LHCN-M2 (cell line): ENCODE data around the gene LRIG1. TPM values are rescaled to one million over a fixed set of nuclear protein-coding genes. Genes with fewer than 3 reads are reported as not detected.
A peak's percentile ranks its signal among the peaks of the same experiment; 100 is the strongest.
"Not testable (repeated sequence)": the region's sequence is repeated elsewhere in the genome, so short reads cannot be mapped to it uniquely, and the experiment has no call there.

ENCODE experiments used
- DNase-seq: peaks from one replicate; pipeline ENCODE4 v3.0.0-alpha.2; 2012; ENCODE audit warnings: low read depth
- total RNA-seq: library from RNA; depleted of rRNA; stranded (reverse); fragments of >200 nt; gene quantifications from 2 replicates; pipeline ENCODE4 v1.2.3, GENCODE V29; 2014

Gene LRIG1
- total RNA-seq, 1 experiment from 2014 or later = 3.0 TPM

DNA sequence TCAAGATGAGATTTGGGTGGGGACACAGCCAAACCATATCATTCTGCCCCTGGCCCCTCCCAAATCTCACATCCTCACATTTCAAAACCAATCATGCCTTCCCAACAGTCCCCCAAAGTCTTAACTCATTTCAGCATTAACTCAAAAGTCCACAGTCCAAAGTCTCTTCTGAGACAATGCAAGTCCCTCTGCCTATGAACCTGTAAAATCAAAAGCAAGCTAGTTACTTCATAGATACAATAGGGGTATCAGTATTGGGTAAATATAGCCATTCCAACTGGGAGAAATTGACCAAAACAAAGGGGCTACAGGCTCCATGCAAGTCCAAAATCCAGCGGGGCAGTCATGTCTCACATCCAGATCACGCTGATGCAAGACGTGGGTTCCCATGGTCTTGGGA lies 79.7 kb downstream of the LRIG1 start:
- DNase-seq = not testable (repeated sequence)

DNA sequence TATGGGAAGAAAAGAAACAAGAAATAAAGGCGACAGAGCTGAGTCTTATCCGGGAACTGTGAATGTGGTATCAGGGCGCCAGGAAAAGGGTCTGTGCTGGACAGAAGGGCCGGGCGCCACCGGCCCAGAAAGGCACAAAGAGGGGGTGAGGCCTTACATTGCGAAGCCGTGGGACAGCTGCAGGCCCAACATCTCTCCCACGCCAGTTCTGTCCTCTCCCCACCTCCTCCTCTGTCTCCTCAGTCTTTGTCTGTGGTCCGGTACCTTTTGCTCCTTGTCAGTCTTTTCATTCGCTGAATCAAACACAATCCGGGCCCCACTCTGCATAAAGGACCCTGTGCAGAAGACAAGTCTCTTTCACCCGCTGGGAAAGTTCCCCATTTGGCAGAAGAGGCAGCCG lies 81.8 kb downstream of the LRIG1 start:
- DNase-seq = no peak

DNA sequence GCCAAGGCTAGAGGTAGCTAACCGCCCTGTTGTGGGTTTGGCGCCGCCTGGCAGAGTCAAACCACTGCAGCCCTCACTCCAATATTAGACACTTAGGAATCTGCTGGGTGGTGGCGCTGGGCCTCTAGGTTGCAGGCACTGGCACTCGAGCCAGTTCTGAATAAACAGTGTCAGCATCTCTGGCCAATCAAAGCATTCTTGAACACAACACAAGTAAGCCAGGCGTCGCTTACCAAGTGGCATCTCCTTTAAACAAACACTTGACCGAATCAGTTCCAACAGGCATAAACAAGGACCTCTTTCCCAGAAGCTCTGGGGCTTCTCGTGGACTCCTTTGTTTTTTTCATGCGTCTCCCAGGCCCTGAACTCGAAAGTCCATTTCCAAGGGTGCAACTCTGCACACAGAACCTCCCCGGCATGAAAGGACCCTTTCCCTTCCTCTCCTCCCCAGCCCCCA lies 82.3 kb downstream of the LRIG1 start:
- DNase-seq = no peak

DNA sequence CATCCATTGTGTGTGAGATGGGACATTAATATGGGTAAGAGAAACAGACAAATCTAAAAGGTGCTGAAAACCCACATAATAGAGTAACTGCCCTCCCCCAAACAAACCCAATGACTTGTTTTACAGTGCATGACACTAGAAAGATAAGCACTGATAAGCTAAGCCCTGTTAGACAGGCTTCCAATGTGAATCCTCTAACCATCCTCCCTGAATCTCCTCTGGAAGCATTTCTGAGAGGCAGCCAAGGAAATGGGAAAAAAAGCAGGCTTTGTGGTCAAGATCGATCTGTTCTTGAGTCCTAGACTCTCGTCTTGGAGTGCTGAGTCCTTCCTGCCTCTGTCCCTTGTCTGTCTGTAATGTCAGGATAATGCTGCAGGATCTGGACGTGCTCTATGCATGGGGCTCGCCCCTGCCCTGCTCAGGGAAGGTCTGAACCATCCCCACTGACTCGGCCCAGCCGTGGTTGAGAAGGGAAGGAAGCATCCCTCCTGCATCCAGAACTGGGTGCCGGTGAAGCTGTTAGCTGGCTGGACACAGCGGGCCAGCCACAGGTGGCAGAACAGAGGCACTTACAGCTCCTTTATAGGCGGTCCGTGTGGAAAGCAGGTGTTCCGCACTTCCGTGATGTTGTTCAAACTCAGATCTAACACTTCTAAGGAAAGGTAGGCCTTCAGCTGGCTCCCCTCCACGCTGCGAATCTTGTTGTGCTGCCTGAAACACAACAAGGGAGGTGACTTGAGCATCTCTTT lies 84.1 kb downstream of the LRIG1 start:
- DNase-seq = no peak

DNA sequence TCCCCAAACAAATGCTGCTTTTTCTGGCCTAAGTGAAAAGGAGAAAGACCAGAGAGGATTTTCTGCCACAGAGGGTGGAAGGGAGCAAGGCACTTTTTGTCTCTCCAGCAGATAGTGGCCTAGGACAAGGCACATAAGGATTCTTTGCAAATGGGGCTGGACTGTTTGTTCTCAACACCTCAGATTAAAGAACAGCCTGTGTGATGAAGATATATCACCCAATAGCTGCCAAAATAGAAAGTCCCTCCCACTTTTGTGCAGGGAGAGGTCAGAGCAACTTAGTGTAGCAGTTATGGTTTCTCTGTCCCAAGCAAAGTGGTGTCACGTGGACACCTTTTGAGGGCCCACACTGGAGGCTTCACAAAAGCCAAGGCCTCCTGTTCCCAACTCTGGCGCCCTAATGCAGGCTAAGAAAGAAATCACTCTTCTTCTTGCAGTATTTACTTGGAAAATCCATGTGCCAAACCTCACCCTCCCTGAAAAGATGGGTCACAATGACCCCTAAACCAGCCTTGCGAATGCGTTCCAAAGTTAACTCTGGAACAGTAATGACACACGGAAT lies 84.9 kb downstream of the LRIG1 start:
- no peak for DNase-seq

DNA sequence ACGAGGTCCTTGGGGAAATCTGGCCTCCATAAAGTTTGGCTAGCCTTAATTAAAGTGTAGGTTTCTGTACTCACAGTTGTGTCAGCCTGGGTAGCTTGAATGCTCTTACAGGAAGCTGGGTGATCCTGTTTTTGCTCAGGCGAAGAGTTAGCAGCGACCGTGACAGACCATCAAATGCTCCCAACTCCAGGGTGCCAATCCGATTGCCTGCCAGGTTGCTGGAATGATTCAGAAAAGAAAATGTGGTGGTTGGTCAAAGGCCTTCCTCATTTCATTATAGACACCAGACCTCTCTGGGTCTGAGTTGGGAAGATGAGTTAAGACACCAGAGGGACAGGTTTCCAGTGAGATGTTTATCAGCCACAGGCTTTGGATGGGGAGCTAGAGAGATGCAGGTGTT lies 86.0 kb downstream of the LRIG1 start:
- DNase-seq = no peak

DNA sequence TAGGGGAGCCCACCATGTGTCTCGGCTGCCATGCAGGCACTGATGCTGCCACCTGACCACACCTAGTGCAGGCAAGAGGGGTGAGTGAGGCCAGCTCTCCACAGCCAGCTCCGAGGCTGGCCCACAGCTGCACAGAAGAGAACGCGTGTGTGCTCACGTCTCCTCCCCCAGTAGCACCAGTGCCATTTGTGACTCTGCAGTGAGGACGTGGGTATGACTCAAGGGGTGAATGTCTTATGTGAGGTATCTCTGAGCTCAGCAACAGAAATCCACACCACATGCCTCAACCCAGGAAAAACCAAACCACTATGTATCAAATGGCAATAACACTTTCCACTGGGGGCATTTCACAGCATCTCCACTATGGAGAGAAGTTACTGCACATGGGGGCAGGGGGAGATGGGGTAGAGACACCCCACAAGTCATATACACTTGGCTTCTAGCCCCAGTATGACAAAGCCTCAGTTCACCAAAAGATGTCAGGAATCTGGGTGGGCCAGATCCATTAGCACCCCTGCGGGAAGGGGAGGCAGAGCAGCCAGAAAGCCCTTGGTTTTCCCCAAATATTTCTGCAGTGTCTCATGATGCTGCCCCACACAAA lies 87.6 kb downstream of the LRIG1 start:
- DNase-seq = peak; percentile 90

DNA sequence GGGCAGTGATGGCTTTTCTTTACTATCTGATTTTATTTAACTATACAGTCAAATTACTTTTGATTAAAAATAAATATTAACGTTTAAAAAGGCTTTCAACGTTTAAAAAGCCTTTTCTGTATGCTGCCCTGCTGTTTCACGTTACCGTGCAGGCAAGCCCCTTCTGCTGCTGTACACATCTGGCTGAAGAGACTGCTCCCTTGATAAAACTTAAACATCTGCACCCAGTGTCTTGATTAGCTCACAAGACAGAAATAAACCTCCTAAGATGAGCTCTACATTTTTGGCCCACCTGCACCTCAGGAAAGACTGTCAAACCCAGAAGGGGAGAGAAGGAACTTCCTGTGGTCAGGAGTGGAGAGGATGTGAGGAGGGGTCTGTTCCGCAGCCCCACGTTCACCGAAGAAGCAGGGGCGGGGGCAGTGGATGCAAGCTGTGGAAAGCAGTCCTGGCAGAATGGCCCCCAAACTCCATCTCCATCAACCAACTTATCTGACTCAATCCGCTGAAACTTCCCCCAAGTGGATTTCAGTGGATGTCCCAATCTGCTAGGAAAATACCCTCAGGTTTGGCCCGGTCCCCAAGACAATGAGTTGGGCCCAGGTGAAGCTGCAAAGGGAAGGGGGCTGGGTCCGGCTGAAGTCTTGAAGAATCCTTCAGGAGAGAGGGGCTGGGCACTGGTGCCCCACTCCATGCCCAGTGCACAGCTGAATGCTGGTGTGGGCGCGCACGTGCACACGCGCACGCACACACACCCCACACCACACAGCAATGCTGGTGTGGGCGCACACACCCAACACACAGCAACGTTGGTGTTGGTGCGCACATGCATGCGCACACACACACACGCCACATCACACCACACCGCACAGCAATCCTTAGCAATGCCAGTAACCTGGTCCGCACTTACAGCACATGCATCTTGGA lies 88.6 kb downstream of the LRIG1 start:
- DNase-seq = no peak

DNA sequence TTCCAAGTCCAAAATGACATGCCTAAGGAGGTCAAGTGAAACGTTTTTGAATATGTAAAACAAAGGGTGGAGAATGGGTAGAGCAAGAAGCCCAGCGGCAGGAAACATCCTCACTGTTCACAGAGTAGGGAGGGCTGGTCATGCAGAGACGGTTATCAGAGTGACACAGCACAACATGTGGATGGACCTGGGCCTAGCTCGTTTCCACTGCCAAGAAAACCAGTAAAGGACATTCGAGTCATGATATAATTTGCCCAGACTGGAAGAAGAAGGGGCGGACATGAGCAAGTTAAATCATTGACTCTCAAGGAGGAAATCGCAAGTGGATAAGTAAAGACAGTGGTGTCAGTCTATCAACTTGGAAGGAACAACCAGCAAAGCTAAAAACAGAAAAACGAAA lies 89.3 kb downstream of the LRIG1 start:
- DNase-seq = no peak

DNA sequence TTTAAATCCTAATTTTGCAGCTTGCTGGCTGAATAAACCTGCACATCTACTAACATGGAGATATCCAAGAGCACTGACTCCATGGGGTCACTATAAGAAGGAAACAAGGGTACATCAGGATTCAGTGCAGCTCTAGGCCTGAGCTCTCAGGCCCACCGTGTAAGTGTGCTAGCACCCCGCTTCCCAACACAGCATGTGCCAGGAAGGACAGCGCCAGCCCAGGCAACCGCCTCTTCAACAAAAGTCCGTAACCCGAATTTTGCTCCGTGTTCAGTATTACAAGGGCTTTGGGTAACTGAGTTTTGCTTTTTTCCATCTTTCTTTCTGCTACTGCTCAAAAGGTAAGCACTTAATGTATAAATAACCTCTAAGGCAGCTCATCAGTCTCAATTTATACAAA lies 89.8 kb downstream of the LRIG1 start:
- no peak for DNase-seq

DNA sequence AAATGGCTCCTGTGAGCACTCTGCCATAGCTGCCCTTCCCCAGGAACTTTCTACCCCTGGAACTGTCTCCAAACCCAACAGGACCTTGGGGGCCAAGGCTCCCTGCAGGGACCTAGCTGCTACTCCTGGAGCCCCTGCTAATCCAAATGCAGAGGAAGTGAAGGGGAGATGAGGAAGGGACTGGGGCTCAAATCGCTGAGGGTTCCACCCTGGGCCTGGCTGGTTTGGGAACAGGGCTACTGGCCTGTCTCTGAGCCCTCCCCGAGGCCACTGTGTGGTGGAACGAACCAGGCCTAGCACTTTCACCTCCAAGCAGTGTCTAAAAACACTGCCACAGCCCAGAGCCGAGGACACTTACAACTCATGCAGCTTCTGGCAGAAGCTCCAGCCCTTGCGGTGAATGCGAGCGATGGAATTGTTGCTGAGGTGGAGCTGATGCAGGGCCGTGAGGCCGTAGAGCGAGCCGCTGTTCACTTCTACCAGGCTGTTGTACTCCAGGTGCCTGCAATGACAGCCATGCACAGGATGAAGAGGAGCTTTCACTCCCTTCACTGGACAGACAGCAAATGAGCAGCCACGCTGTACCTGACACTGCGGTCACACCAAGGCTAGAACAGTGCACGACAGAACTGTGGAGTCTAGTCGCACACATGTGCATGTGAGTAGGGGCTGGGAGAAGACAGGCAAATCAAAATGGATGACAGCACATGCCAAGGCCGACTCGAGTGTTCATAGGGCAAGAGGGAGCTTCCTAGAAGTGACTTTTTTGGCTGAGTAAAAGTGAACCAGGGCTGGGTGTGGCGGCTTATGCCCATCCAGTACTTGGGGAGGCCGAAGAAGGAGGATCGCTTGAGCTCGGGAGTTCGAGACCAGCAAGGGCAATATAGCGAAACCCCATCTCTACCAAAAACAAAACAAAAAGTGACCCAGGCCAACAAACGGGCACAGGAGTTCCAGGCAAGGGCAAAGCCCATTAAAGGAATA lies 90.8 kb downstream of the LRIG1 start:
- DNase-seq = no peak

DNA sequence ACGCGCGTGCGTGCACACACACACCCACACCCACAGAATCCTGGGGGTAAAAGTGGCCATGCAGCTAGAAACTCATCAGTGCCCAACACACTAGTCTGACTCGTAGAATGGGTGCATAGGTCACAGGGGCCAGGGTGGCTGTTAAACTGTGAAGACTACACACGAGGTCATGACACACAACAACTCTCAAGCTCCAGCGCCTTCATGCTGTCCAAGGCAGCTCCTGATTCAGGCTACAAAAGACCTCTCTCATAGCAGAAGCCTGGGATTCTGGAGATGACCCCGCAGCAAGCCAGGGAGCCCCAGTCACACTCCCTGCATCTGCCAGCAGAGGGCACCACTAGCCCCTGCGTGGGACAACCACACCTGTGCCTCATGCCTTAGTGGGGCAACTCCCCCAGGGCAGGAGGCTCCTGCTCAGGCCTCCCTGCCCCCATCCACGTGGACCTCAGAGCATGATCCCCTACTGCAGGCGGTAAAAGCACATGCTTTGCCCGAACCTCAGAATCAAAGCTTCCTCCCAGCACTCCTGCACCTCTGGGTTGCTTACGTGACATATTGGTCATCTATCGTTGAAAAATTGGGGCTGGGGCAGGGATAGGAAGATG lies 93.1 kb downstream of the LRIG1 start:
- DNase-seq = peak; percentile 35

DNA sequence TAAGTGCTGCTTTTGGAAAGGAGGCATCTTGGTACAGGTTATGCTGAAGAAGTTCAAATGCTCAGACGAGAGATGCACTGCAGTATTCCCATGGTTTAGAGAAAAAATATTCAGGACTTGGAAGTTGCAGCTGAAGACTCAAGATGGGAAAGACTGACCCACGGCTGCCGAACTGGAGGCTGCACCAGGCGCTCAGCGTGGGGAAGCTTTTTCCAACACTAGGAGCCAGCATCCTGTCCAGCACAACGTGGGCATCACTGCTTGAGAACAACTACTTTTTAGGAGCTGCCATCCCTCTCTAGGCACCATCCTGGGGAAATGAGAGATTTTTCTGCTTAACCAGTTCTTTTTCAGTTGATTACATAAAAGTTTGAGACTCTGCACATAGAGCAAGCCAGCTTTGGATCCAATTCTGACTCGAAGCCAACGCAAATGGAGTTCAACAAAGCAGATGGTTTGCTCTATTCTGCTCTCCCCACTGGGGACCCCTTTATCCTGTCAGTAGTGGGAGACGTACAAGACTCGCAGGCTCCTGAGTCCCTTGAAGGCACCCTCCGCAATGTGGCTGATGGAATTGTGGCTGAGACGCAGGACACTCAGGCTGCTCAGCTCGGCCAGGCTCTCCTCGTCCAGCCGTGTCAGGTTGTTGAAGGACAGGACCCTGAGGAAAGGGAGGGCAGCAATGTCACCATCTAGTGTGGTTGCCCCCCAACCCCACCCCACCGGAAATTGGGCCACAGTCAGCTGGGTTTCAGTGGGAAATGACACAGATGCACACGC lies 93.8 kb downstream of the LRIG1 start:
- DNase-seq = no peak

DNA sequence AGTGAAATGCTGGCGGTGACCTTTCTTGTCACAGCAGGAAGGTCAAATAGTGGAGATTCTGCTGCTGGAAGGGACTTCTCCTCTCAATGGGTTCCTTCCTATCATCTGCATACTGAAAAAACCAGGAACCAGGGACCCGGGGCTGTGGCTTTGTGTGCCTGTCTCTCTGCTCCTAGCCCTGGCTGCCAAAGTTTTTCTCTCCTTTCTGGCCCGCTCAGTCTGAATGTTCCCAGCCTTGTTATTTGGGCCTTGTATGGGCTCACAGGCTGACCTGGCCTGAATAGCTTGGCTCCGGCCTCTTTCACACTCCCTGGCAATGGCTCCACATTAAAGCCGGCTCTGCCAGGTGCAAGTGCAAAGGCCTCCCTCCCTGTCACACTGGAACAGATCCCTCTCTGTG lies 94.7 kb downstream of the LRIG1 start:
- no peak for DNase-seq

DNA sequence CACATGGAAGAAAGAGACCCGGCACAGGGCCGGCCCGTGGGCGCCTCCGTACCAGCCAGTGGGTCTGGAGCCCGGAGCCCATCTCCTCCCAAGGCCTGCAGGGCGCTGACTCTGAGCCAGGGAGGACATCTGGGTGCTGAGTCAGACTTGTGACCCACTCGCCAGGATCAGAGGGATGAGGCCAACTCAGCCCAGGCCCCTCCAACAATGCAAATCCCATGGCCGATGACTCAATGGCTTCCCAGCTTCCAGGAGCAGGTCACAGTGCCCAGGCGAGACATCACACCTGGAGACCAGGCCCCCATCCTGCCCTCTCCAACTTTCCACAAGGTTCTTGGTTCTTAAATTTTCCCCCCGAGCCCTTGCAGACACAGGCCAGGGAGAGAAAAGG lies 95.1 kb downstream of the LRIG1 start:
- DNase-seq = peak; percentile 46

DNA sequence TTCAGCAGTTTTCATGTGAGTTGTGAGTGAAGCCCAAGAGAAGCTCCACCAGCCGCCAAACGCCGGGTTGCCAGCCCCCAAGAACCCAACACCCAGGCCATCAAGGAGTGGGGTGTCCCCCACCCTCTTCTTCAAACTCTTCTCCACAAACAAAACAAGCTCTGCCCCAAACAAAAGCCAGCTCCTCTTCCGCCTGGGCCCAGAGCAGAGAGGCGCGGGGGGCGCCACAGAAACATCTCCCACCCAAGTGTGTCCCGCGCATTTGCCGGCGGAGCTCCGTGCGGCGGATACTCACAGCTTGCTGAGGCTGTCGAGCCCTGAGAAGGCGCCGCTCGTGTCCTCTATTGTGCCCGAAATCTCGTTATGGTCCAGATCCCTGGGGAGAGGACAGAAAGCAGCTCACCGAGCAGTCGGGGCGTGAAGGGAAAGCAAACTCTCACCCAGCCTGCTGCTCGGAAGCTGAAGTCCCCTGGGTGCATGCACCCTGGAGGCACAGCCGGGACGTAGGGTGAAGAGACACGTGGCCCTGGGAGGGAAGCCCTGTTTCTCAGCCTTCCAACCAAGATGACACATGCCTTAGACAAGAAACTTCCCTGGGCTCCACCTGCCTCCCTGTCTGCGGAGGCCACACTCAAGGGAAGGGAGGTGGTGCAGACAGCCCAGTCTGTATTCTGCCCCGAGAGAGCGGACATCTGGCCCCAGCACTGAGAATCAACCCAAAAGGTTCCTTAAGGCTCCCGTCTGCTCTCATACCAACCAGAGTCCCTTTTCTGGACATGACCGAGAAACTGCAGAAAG lies 95.7 kb downstream of the LRIG1 start:
- DNase-seq = no peak

DNA sequence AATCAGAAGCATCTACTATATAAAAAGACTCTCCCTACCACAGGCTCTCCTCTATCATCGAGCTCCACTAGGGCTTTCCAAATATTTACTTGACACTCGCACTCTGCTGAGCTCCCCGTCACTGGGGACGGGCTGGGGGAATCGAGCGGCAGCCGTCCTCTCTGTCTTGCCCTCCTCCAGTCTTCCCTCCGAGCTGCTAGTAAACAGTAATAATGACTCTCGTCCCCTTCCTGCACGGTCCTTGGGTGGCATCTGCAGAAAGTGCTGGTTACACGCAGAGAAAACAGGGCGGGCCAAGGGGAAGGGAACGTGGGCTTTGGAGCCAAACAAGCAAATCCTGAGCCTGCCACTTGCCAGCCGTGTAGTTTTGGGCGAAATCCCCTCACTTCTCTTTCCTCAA lies 96.6 kb downstream of the LRIG1 start:
- no peak for DNase-seq

DNA sequence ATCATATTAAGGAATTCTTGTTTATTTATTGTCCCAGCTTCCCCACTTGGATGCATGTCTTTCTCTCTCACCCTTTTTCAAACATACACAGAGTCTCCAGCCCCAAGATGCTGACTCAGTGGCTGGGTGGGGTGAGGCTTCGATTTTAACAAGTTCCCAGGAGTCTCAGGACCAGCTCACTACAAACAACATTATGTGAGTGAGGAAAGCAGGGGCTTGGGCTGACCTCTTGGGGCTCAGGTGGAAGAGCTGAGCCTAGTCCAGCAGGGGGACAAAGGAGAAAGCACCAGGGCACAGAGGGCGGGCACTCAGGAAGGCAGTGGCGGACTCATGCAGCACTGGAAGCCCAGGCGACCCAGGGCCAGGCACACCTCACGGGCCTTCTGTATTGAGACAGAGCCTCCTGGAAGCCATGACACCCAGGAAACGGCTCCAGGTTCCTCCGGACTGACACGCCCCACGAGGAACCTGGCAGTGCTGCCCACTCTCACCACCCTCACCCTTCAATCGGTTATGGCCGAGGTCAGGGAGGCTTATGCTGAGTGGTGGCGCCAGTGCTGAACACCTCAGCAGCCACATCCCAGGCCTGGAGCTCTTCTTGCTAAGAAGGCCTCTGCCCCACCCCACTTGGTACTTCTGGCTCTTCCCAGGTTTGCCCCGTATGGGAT lies 97.4 kb downstream of the LRIG1 start:
- no peak for DNase-seq
